ENCODE results near the gene SHISA4. TPM values are rescaled to one million over a fixed set of nuclear protein-coding genes. Genes with fewer than 3 reads are reported as not detected.

SHISA4 gene
- total RNA-seq, 1 experiment from 2014 or later: 6.3 TPM

DNA sequence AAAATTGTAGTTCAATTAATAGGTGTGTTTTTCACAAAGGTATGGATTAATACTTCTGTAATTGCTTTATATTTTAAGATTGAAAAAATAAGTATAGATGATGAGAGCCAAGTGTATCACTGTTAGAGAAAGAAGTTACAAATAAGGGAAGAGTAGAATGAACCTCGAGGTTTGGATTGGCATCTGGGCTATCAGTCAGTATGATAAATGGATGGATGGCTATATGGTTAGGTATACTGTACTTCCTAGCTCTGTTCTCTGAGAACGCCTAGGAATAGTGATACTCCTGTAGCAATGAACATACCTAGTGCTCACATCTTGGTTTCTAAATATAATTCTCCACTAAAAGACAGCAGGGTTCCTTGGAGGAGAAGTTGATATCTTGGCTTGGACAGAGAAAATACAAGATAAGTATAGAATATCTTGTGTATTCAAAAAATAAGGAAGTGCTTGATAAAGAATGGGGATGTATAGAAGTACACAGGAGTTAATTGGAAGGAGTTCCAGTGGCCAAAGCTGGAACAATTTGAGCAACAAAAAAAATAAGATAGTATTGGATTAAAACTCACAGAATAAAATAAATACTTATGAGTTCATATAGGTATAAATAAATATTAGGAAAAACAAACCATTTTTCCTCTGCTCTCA is 47.3 kb upstream of the SHISA4 start (continued):
- TF ChIP-seq ARID4B (CRISPR knock-in tag; IDR thresholded peaks at IDR 0.05; ENCODE audit: borderline replicate concordance) (no peak), NFATC4 (CRISPR knock-in tag; IDR thresholded peaks at IDR 0.05) (no peak), JAZF1 (CRISPR knock-in tag; IDR thresholded peaks at IDR 0.05) (no peak), FOXJ3 (CRISPR knock-in tag; IDR thresholded peaks at IDR 0.05; ENCODE audit: borderline replicate concordance) (no peak), ZBTB43 (CRISPR knock-in tag; IDR thresholded peaks at IDR 0.05) (no peak)
- TF ChIP-seq, protein P1, sequence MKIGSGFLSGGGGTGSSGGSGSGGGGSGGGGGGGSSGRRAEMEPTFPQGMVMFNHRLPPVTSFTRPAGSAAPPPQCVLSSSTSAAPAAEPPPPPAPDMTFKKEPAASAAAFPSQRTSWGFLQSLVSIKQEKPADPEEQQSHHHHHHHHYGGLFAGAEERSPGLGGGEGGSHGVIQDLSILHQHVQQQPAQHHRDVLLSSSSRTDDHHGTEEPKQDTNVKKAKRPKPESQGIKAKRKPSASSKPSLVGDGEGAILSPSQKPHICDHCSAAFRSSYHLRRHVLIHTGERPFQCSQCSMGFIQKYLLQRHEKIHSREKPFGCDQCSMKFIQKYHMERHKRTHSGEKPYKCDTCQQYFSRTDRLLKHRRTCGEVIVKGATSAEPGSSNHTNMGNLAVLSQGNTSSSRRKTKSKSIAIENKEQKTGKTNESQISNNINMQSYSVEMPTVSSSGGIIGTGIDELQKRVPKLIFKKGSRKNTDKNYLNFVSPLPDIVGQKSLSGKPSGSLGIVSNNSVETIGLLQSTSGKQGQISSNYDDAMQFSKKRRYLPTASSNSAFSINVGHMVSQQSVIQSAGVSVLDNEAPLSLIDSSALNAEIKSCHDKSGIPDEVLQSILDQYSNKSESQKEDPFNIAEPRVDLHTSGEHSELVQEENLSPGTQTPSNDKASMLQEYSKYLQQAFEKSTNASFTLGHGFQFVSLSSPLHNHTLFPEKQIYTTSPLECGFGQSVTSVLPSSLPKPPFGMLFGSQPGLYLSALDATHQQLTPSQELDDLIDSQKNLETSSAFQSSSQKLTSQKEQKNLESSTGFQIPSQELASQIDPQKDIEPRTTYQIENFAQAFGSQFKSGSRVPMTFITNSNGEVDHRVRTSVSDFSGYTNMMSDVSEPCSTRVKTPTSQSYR (CRISPR knock-in tag; IDR thresholded peaks at IDR 0.05): no peak
- TF ChIP-seq, protein P2, sequence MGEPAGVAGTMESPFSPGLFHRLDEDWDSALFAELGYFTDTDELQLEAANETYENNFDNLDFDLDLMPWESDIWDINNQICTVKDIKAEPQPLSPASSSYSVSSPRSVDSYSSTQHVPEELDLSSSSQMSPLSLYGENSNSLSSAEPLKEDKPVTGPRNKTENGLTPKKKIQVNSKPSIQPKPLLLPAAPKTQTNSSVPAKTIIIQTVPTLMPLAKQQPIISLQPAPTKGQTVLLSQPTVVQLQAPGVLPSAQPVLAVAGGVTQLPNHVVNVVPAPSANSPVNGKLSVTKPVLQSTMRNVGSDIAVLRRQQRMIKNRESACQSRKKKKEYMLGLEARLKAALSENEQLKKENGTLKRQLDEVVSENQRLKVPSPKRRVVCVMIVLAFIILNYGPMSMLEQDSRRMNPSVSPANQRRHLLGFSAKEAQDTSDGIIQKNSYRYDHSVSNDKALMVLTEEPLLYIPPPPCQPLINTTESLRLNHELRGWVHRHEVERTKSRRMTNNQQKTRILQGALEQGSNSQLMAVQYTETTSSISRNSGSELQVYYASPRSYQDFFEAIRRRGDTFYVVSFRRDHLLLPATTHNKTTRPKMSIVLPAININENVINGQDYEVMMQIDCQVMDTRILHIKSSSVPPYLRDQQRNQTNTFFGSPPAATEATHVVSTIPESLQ (CRISPR knock-in tag; IDR thresholded peaks at IDR 0.05): no peak
- TF ChIP-seq, protein P3, sequence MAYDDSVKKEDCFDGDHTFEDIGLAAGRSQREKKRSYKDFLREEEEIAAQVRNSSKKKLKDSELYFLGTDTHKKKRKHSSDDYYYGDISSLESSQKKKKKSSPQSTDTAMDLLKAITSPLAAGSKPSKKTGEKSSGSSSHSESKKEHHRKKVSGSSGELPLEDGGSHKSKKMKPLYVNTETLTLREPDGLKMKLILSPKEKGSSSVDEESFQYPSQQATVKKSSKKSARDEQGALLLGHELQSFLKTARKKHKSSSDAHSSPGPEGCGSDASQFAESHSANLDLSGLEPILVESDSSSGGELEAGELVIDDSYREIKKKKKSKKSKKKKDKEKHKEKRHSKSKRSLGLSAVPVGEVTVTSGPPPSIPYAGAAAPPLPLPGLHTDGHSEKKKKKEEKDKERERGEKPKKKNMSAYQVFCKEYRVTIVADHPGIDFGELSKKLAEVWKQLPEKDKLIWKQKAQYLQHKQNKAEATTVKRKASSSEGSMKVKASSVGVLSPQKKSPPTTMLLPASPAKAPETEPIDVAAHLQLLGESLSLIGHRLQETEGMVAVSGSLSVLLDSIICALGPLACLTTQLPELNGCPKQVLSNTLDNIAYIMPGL (CRISPR knock-in tag; IDR thresholded peaks at IDR 0.05): no peak
- TF ChIP-seq, protein P4, sequence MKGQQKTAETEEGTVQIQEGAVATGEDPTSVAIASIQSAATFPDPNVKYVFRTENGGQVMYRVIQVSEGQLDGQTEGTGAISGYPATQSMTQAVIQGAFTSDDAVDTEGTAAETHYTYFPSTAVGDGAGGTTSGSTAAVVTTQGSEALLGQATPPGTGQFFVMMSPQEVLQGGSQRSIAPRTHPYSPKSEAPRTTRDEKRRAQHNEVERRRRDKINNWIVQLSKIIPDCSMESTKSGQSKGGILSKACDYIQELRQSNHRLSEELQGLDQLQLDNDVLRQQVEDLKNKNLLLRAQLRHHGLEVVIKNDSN (CRISPR knock-in tag; IDR thresholded peaks at IDR 0.05): no peak
- TF ChIP-seq, protein P5, sequence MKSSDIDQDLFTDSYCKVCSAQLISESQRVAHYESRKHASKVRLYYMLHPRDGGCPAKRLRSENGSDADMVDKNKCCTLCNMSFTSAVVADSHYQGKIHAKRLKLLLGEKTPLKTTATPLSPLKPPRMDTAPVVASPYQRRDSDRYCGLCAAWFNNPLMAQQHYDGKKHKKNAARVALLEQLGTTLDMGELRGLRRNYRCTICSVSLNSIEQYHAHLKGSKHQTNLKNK (CRISPR knock-in tag; IDR thresholded peaks at IDR 0.05): no peak

DNA sequence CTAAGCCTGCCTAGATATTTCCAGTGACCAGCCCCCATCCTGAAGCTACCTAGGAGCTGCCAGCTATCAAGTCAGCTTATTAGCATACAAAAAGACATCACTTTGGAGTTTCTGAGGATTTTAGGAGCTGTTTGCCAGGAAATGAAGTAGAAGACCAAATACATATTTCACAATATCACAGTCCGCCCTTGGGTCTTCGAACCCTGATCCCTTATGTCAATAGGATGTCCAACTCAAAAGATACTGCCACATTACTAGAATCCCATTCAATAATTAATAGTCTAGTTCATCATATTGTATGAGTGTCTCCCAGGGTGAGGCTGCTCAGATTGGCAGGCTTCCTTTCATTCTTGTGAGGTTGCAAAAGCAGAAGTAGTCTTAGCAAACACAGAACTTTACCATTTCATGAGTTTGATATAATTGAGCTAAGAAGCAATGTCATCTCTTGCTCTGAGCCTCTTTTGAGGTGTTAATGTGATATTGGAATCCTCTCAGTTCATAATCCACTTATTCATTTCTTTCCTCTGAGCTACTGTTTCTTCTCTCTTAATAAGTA is 46.1 kb upstream of the SHISA4 start:
- no peak for ATAC-seq
- no peak for DNase-seq (ENCODE audit: low spot score)
- ChIA-PET CTCF (interaction anchor here (0.9 to 5.6 kb wide), 4 partner anchors 13 to 312 kb away, joined by 3 to 29 read pairs (median 5); partner anchors contain the start of gene IPO9), POLR2A (no interaction called here)
- H3K4me3 Mint-ChIP-seq: no peak overlapping the region
- H3K27ac Mint-ChIP-seq: peak overlapping the region; percentile 33
- peaks cover 13% of the 10 kb centered on the region for H3K36me3 Mint-ChIP-seq
- no peaks in the 10 kb centered on the region for H3K27me3 Mint-ChIP-seq (ENCODE audit: low read depth)
- H3K9me3 Mint-ChIP-seq: no peaks in the 10 kb centered on the region
- peaks cover 29% of the 10 kb centered on the region for H3K4me1 Mint-ChIP-seq
- TF ChIP-seq ZNF416 (CRISPR knock-in tag; IDR thresholded peaks at IDR 0.05) (no peak), NR1H2 (CRISPR knock-in tag; IDR thresholded peaks at IDR 0.05) (no peak), USF2 (CRISPR knock-in tag; IDR thresholded peaks at IDR 0.05) (no peak), TP53 (CRISPR knock-in tag; IDR thresholded peaks at IDR 0.05) (no peak)
- TF ChIP-seq, protein P6, sequence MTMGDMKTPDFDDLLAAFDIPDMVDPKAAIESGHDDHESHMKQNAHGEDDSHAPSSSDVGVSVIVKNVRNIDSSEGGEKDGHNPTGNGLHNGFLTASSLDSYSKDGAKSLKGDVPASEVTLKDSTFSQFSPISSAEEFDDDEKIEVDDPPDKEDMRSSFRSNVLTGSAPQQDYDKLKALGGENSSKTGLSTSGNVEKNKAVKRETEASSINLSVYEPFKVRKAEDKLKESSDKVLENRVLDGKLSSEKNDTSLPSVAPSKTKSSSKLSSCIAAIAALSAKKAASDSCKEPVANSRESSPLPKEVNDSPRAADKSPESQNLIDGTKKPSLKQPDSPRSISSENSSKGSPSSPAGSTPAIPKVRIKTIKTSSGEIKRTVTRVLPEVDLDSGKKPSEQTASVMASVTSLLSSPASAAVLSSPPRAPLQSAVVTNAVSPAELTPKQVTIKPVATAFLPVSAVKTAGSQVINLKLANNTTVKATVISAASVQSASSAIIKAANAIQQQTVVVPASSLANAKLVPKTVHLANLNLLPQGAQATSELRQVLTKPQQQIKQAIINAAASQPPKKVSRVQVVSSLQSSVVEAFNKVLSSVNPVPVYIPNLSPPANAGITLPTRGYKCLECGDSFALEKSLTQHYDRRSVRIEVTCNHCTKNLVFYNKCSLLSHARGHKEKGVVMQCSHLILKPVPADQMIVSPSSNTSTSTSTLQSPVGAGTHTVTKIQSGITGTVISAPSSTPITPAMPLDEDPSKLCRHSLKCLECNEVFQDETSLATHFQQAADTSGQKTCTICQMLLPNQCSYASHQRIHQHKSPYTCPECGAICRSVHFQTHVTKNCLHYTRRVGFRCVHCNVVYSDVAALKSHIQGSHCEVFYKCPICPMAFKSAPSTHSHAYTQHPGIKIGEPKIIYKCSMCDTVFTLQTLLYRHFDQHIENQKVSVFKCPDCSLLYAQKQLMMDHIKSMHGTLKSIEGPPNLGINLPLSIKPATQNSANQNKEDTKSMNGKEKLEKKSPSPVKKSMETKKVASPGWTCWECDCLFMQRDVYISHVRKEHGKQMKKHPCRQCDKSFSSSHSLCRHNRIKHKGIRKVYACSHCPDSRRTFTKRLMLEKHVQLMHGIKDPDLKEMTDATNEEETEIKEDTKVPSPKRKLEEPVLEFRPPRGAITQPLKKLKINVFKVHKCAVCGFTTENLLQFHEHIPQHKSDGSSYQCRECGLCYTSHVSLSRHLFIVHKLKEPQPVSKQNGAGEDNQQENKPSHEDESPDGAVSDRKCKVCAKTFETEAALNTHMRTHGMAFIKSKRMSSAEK (CRISPR knock-in tag; IDR thresholded peaks at IDR 0.05; ENCODE audit: borderline replicate concordance): no peak
